Measurements from ENCODE around the gene ORC4. TPM values are rescaled to one million over a fixed set of nuclear protein-coding genes. Genes with fewer than 3 reads are reported as not detected.

ORC4 gene
- total RNA-seq, 1 donor from 2014 or later: 35.1 TPM

- DNase-seq (ENCODE audit: low spot score): no peak
- intact Hi-C loops (cut with DNase I): loop anchor here (5.0 kb wide), 2 partner anchors 568 to 1053 kb away; no protein-coding TSS in a partner anchor
These were observed 81.2 kb downstream of the ORC4 start for GRCh38 chr2:147939313-147939712.

- intact Hi-C loops (cut with DNase I): loop anchor here (5.0 kb wide), 2 partner anchors 569 to 1054 kb away; no protein-coding TSS in a partner anchor
- no peak for DNase-seq (ENCODE audit: low spot score)
These were observed 82.7 kb downstream of the ORC4 start for GRCh38 chr2:147937744-147938349.

- intact Hi-C loops (cut with DNase I): loop anchor here (5.0 kb wide), 2 partner anchors 572 to 1057 kb away; no protein-coding TSS in a partner anchor
- no peak for DNase-seq (ENCODE audit: low spot score)
These were observed 85.5 kb downstream of the ORC4 start for GRCh38 chr2:147934881-147935620.

- intact Hi-C loops (cut with DNase I): no loop called here
- DNase-seq (ENCODE audit: low spot score): no peak
These were observed 86.6 kb downstream of the ORC4 start for GRCh38 chr2:147933931-147934330.

- intact Hi-C loops (cut with DNase I): no loop called here
- DNase-seq (ENCODE audit: low spot score): no peak
These were observed 93.4 kb downstream of the ORC4 start for GRCh38 chr2:147927053-147927588.

- intact Hi-C loops (cut with DNase I): no loop called here
- DNase-seq (ENCODE audit: low spot score): no peak
These were observed 94.7 kb downstream of the ORC4 start for GRCh38 chr2:147925886-147926285.

- DNase-seq (ENCODE audit: low spot score): no peak
- intact Hi-C loops (cut with DNase I): no loop called here
These were observed 95.9 kb downstream of the ORC4 start for GRCh38 chr2:147924647-147925046.

- intact Hi-C loops (cut with DNase I): no loop called here
- DNase-seq (ENCODE audit: low spot score): no peak
These were observed 96.7 kb downstream of the ORC4 start for GRCh38 chr2:147923846-147924245.

GRCh38 chr2:147917161-147917560, 103.4 kb downstream of the ORC4 start:
- DNase-seq (ENCODE audit: low spot score): no peak
- intact Hi-C loops (cut with DNase I): loop anchor here (10.0 kb wide), 1 partner anchor 72 kb away; the partner anchor contains the start of gene ACVR2A

- intact Hi-C loops (cut with DNase I): loop anchor here (10.0 kb wide), 1 partner anchor 72 kb away; the partner anchor contains the start of gene ACVR2A
- no peak for DNase-seq (ENCODE audit: low spot score)
These were observed 103.8 kb downstream of the ORC4 start for GRCh38 chr2:147916723-147917122.

GRCh38 chr2:147916067-147916466, 104.5 kb downstream of the ORC4 start:
- no peak for DNase-seq (ENCODE audit: low spot score)
- intact Hi-C loops (cut with DNase I): loop anchor here (10.0 kb wide), 1 partner anchor 71 kb away; the partner anchor contains the start of gene ACVR2A

- intact Hi-C loops (cut with DNase I): loop anchor here (5.0 to 10.0 kb wide), 2 partner anchors 69 to 1182 kb away; partner anchors contain the start of gene ACVR2A
These were observed 106.6 kb downstream of the ORC4 start for GRCh38 chr2:147913701-147914480.

GRCh38 chr2:147910990-147911473, 109.5 kb downstream of the ORC4 start:
- intact Hi-C loops (cut with DNase I): loop anchor here (2.0 to 10.0 kb wide), 3 partner anchors 66 to 1179 kb away; partner anchors contain the start of gene ACVR2A
- no peak for DNase-seq (ENCODE audit: low spot score)

More at GRCh38 chr2:147913701-147914480, 106.6 kb downstream of the ORC4 start:
- no peak for DNase-seq (ENCODE audit: low spot score)

GRCh38 chr2:147909178-147909577, 111.4 kb downstream of the ORC4 start:
- DNase-seq (ENCODE audit: low spot score): no peak
- intact Hi-C loops (cut with DNase I): loop anchor here (10.0 kb wide), 1 partner anchor 864 kb away; no protein-coding TSS in a partner anchor

- intact Hi-C loops (cut with DNase I): loop anchor here (10.0 kb wide), 1 partner anchor 859 kb away; no protein-coding TSS in a partner anchor
- no peak for DNase-seq (ENCODE audit: low spot score)
These were observed 116.5 kb downstream of the ORC4 start for GRCh38 chr2:147904051-147904450.

- intact Hi-C loops (cut with DNase I): loop anchor here (5.0 kb wide), 1 partner anchor 41 kb away; the partner anchor contains the start of gene ACVR2A
- no peak for DNase-seq (ENCODE audit: low spot score)
These were observed 131.9 kb downstream of the ORC4 start for GRCh38 chr2:147888680-147889079.

GRCh38 chr2:147886136-147886535, 134.4 kb downstream of the ORC4 start:
- intact Hi-C loops (cut with DNase I): loop anchor here (5.0 kb wide), 1 partner anchor 39 kb away; the partner anchor contains the start of gene ACVR2A
- no peak for DNase-seq (ENCODE audit: low spot score)

- intact Hi-C loops (cut with DNase I): loop anchor here (5.0 kb wide), 1 partner anchor 38 kb away; the partner anchor contains the start of gene ACVR2A
- DNase-seq (ENCODE audit: low spot score): no peak
These were observed 135.7 kb downstream of the ORC4 start for GRCh38 chr2:147884830-147885229.

- intact Hi-C loops (cut with DNase I): no loop called here
- no peak for DNase-seq (ENCODE audit: low spot score)
These were observed 137.9 kb downstream of the ORC4 start for GRCh38 chr2:147882631-147883030.
